Stomach (tissue), 9 donors: Measurements from ENCODE around the gene NFE2L2. TPM values are rescaled to one million over a fixed set of nuclear protein-coding genes. Genes with fewer than 3 reads are reported as not detected.
"Not testable (repeated sequence)": the region's sequence is repeated elsewhere in the genome, so short reads cannot be mapped to it uniquely, and the experiment has no call there.

ENCODE experiments used
- DNase-seq, 2 donors: peaks; one replicate each; pipeline versions ENCODE4 v3.0.0 to v3.0.0-alpha.2; 2013 to 2019
- H3K27ac ChIP-seq, 5 donors: fragments of 200-600 bp in 4 of 5; sonication (generic) in 4 of 5; one replicate each; pipeline ENCODE4 v1.5.1; 2013 to 2019; ENCODE audit warnings: mild to moderate bottlenecking in 1 of 5, moderate library complexity in 1 of 5
- H3K27me3 ChIP-seq, 3 donors: fragments of 200-600 bp; sonication (generic); one replicate each; pipeline ENCODE4 v1.5.1; 2017 to 2019; ENCODE audit warnings: mixed run types in 1 of 3
- H3K36me3 ChIP-seq, 4 donors: fragments of 200-600 bp; sonication (generic); 1 replicate in 3 of 4; 2 replicates in 1 of 4; pipeline ENCODE4 v1.5.1; 2016 to 2019
- H3K4me1 ChIP-seq, 4 donors: fragments of 200-600 bp; sonication (generic); one replicate each; pipeline ENCODE4 v1.5.1; 2016 to 2019
- H3K4me3 ChIP-seq, 4 donors: fragments of 200-600 bp; sonication (generic) in 3 of 4; one replicate each; pipeline ENCODE4 v1.5.1; 2016 to 2019; ENCODE audit warnings: mild to moderate bottlenecking in 1 of 4
- H3K9me3 ChIP-seq, 4 donors: fragments of 200-600 bp; sonication (generic); one replicate each; pipeline ENCODE4 v1.5.1; 2016 to 2019
- EP300 ChIP-seq: sonication (generic); formaldehyde crosslinking; IDR thresholded peaks from one replicate; pipeline ENCODE4 v1.6.1; 2017; ENCODE audit warnings: antibody characterized with exemption
- POLR2A ChIP-seq, 4 donors: fragments of 450-650 bp; IDR thresholded peaks; one replicate each; pipeline ENCODE4 v1.6.1; 2016; ENCODE audit warnings: antibody characterized with exemption in 4 of 4, control low read depth in 2 of 4, mild to moderate bottlenecking in 1 of 4, moderate library complexity in 1 of 4
- POLR2AphosphoS5 ChIP-seq, 3 donors: sonication (generic); formaldehyde crosslinking; IDR thresholded peaks; one replicate each; pipeline ENCODE4 v1.6.1; 2016; ENCODE audit warnings: antibody characterized with exemption in 3 of 3
- WGBS, 5 donors: extraction: QIAGEN DNeasy Blood & Tissue Kit in 3 of 5; methylation state at CpG; one replicate each; pipeline versions ENCODE4 v1.1.5 to v1.1.7; 2013 to 2018; 5-methylcytosine and 5-hydroxymethylcytosine counted together
- intact Hi-C: fragments of 100-400 bp; cut with DNase I; formaldehyde crosslinking; loops from one replicate; pipeline ENCODE4 v1.15.1; 2023; ENCODE audit warnings: low total_unique reads
- polyA plus RNA-seq, 3 donors: library from polyadenylated mRNA; stranded (reverse); fragments of 200-250 nt; gene quantifications; one replicate each; pipeline ENCODE4 v1.2.3, GENCODE V29; 2013
- total RNA-seq, 5 donors: library from RNA; depleted of rRNA; stranded (reverse); fragments of >200 nt; gene quantifications; one replicate each; pipeline versions ENCODE4 v1.1.0 to v1.2.3, GENCODE V29; 2014 to 2016
- TF ChIP-seq, protein P1 (sequence below), 7 experiments: fragments of 450-650 bp in 4 of 7; fragments of 200-600 bp in 3 of 7; sonication (generic) in 3 of 7; IDR thresholded peaks; one replicate each; pipeline ENCODE4 v1.5.1; 2016 to 2019; ENCODE audit warnings: antibody characterized with exemption in 7 of 7, control low read depth in 2 of 7, mild to moderate bottlenecking in 1 of 7
- donor health status: healthy with polysubstance abuse.
- donor health status: Bipolar disorder and iron deficiency.
- donor health status: healthy.

The NFE2L2 gene
- total and polyA plus RNA-seq, 8 donors: 37.1 to 223 (median 112) TPM

DNA sequence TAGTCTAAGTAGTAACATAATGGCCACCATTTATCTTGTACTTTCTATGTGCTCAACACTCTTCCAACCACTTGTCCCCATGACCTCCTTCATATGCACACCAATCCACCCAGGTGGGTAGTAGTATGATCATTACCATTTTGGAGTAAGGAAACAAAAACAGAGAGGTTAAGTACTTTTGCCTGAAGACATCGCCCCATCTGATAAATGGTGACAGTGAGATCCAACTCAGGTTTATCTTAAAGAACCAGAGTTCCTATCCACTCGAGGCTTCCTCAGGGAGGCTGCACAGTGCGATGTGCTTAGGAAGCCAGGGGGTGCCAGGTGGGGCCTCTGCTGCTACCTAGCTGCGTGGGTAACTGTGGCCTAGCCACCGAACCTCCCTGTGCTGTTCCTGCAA, 14.1 kb downstream of the NFE2L2 start:
- Histone ChIP-seq H3K4me3 (no peak overlapping the region), H3K27ac (peak overlapping the region in 4 of 5 donors; percentile 65 to 82 (median 79)), H3K27me3 (no peaks in the 10 kb centered on the region), H3K36me3 (peaks cover 0 to 17% (median 0%) of the 10 kb centered on the region in 4 donors), H3K9me3 (no peaks in the 10 kb centered on the region), H3K4me1 (peaks cover 78 to 100% (median 92%) of the 10 kb centered on the region in 4 donors)
- intact Hi-C loops: no loop called here
- no peak for DNase-seq
- TF ChIP-seq POLR2A (IDR thresholded peaks at IDR 0.05) (no peak), EP300 (no peak), POLR2AphosphoS5 (IDR thresholded peaks at IDR 0.05) (no peak)
- TF ChIP-seq, protein P1, sequence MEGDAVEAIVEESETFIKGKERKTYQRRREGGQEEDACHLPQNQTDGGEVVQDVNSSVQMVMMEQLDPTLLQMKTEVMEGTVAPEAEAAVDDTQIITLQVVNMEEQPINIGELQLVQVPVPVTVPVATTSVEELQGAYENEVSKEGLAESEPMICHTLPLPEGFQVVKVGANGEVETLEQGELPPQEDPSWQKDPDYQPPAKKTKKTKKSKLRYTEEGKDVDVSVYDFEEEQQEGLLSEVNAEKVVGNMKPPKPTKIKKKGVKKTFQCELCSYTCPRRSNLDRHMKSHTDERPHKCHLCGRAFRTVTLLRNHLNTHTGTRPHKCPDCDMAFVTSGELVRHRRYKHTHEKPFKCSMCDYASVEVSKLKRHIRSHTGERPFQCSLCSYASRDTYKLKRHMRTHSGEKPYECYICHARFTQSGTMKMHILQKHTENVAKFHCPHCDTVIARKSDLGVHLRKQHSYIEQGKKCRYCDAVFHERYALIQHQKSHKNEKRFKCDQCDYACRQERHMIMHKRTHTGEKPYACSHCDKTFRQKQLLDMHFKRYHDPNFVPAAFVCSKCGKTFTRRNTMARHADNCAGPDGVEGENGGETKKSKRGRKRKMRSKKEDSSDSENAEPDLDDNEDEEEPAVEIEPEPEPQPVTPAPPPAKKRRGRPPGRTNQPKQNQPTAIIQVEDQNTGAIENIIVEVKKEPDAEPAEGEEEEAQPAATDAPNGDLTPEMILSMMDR (IDR thresholded peaks at IDR 0.05): no peak
- WGBS, 5 donors: 76 to 86% (median 82%) methylated on average over 5 of the region's 5 CpGs

DNA sequence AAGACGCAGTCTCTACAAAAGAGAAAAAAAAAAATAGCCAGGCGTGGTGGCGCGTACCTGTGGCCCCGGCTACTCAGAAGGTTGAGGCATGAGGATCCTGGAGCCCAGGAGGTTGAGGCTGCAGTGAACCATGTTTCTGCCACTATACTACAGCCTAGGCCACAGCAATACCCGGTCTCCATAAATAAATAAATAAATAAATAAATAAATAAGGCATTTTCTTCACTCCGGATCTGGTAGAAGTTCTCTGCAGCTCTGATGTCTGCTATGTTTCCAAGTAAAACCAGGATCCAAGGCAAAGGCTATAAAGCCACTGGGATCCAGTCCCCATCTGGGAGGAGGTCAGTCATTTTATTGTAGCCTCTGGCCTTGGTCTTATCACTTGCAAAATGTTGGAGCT, 15.5 kb downstream of the NFE2L2 start:
- Histone ChIP-seq H3K4me3 (no peak overlapping the region), H3K36me3 (peaks cover 0 to 12% (median 0%) of the 10 kb centered on the region in 4 donors), H3K27ac (peak overlapping the region in 1 of 5 donors; percentile 16), H3K4me1 (peaks cover 77 to 100% (median 89%) of the 10 kb centered on the region in 4 donors), H3K27me3 (no peaks in the 10 kb centered on the region), H3K9me3 (no peaks in the 10 kb centered on the region)
- DNase-seq: no peak
- WGBS, 5 donors: 74 to 89% (median 85%) methylated on average over 7 of the region's 7 CpGs
- intact Hi-C loops: no loop called here
- TF ChIP-seq POLR2A (IDR thresholded peaks at IDR 0.05): no peak
- TF ChIP-seq POLR2AphosphoS5 (IDR thresholded peaks at IDR 0.05): no peak
- no peak for TF ChIP-seq EP300
- TF ChIP-seq, protein P1 (IDR thresholded peaks at IDR 0.05): no peak

DNA sequence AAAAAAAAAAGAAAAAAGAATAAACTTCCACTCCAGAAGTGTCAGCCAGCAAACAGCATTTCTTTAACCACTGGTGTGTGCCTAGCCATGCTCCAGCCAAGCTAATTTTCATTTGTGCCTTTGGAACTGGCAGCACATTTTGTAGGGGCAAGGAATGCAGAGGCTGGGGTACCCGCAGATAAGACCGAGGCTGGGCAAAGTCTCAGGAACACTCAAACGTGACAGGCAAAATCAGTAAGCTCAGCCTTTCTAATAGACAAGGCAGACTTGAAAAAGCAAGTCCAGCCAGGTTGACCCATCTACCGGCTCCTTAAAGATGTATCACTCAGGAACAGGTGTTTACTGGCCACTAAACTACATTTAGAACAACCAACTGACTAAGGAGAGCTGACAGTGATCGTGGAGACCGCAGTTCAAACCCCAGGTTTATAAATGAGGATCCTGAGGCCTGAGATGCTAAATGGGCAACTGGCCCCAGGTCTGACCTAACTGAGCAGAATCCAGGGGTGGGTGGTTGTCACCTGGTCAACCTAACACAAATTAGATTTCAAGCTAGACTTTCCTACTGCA, 16.7 kb downstream of the NFE2L2 start:
- 63 to 74% (median 66%) methylated on average over 6 of the region's 6 CpGs for WGBS, 5 donors
- Histone ChIP-seq H3K9me3 (no peaks in the 10 kb centered on the region), H3K36me3 (peaks cover 0 to 9% (median 2%) of the 10 kb centered on the region in 4 donors), H3K27ac (peak overlapping the region in 2 of 5 donors; percentile 7 to 94), H3K4me1 (peaks cover 80 to 100% (median 90%) of the 10 kb centered on the region in 4 donors), H3K4me3 (no peak overlapping the region), H3K27me3 (no peaks in the 10 kb centered on the region)
- TF ChIP-seq EP300: no peak
- TF ChIP-seq, protein P1 (IDR thresholded peaks at IDR 0.05): no peak
- TF ChIP-seq POLR2AphosphoS5 (IDR thresholded peaks at IDR 0.05): no peak
- no peak for TF ChIP-seq POLR2A (IDR thresholded peaks at IDR 0.05)
- intact Hi-C loops: no loop called here
- no peak for DNase-seq

DNA sequence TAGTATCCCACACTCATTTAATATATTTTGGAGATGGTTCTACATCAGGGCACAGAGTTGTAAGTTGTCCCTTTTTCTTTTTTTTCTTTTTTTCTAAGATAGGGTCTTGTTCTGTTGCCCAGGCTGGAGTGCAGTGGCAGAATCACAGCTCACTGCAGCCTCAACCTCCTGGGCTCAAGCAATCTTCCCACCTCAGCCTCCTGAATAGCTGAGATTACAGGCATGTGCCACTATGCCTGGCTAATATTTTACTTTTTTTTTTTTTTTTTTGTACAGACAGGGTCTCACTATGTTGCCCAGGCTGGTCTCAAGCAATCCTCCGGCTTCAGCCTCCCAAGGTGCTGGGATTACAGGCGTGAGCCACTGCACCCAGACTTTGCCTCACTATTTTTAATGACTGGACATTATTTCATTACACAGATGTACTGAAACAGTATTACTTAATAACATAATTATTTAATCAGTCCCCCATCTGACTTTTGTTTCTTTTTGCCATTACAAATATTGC, 17.9 kb downstream of the NFE2L2 start:
- WGBS, 5 donors: 80 to 90% (median 88%) methylated on average over 2 of the region's 2 CpGs
- H3K27me3 ChIP-seq, DNase-seq, H3K36me3 ChIP-seq, H3K9me3 ChIP-seq, H3K4me3 ChIP-seq, intact Hi-C loops: not testable (repeated sequence)
- Histone ChIP-seq H3K27ac (peak overlapping the region in 4 of 5 donors; percentile 36 to 94 (median 65)), H3K4me1 (peaks cover 80 to 100% (median 90%) of the 10 kb centered on the region in 4 donors)

DNA sequence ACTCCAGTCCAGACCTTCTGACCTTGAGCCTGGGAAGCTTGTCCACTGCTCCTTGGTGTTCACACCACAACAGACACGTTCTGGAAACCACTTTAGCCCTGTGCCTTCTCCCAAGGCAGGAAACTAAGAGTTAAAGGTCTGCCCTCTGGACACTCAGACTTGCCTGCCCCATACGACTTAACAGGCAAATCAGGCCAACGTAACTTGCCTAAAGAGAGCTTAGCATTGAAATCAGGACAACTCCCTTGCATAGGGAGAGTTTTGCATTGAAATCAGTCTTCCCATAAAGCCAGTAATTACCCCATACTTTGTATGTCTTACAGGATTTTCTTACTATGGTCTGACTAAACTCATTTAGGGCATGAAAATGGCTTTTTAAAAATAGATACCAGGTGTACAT, 18.5 kb downstream of the NFE2L2 start:
- Histone ChIP-seq H3K27me3 (no peaks in the 10 kb centered on the region), H3K27ac (peak overlapping the region in 4 of 5 donors; percentile 36 to 94 (median 86)), H3K36me3 (peaks cover 0 to 9% (median 2%) of the 10 kb centered on the region in 4 donors), H3K9me3 (no peaks in the 10 kb centered on the region), H3K4me3 (no peak overlapping the region), H3K4me1 (peaks cover 80 to 100% (median 90%) of the 10 kb centered on the region in 4 donors)
- TF ChIP-seq EP300: no peak
- TF ChIP-seq POLR2A (IDR thresholded peaks at IDR 0.05): no peak
- TF ChIP-seq POLR2AphosphoS5 (IDR thresholded peaks at IDR 0.05): no peak
- TF ChIP-seq, protein P1 (IDR thresholded peaks at IDR 0.05): no peak
- DNase-seq: no peak
- WGBS, 5 donors: 10 to 24% (median 17%) methylated on average over 3 of the region's 3 CpGs
- intact Hi-C loops: no loop called here
